WTC11 (cell line): Measurements from ENCODE around the gene P2RX6.
A peak's percentile ranks its signal among the peaks of the same experiment; 100 is the strongest.

Experiments used
- CBFB ChIP-seq: sonication (generic); formaldehyde crosslinking; IDR thresholded peaks from 2 replicates; pipeline ENCODE4 v1.8.1; 2022; ENCODE audit warnings: mild to moderate bottlenecking, low read depth, missing genetic modification reagents
- E2F4 ChIP-seq: sonication (generic); formaldehyde crosslinking; IDR thresholded peaks from 2 replicates; pipeline ENCODE4 v1.8.1; 2022; ENCODE audit warnings: low read depth, mild to moderate bottlenecking, moderate library complexity, missing genetic modification reagents, borderline replicate concordance
- JUN ChIP-seq: sonication (generic); formaldehyde crosslinking; IDR thresholded peaks from 2 replicates; pipeline ENCODE4 v1.8.0; 2023; ENCODE audit warnings: mild to moderate bottlenecking, missing genetic modification reagents
- MAX ChIP-seq: sonication (generic); formaldehyde crosslinking; IDR thresholded peaks from 2 replicates; pipeline ENCODE4 v1.8.0; 2022; ENCODE audit warnings: mild to moderate bottlenecking, missing genetic modification reagents
- MYBL2 ChIP-seq: sonication (generic); formaldehyde crosslinking; IDR thresholded peaks from 2 replicates; pipeline ENCODE4 v1.8.1; 2023; ENCODE audit warnings: mild to moderate bottlenecking, moderate library complexity, missing genetic modification reagents
- ZBTB21 ChIP-seq: sonication (generic); formaldehyde crosslinking; IDR thresholded peaks from 2 replicates; pipeline ENCODE4 v1.8.1; 2023; ENCODE audit warnings: mild to moderate bottlenecking, missing genetic modification reagents, borderline replicate concordance
- ZNF232 ChIP-seq: sonication (generic); formaldehyde crosslinking; IDR thresholded peaks from 2 replicates; pipeline ENCODE4 v1.8.0; 2022; ENCODE audit warnings: mild to moderate bottlenecking, missing genetic modification reagents
- TF ChIP-seq, protein P1 (sequence below): fragments of 250-450 bp; sonication (Bioruptor Pico); conservative IDR thresholded peaks from 2 replicates; pipeline ENCODE4 v1.9.0; 2021; ENCODE audit warnings: mild to moderate bottlenecking
- TF ChIP-seq, protein P2 (sequence below): sonication (generic); formaldehyde crosslinking; IDR thresholded peaks from 2 replicates; pipeline ENCODE4 v1.8.1; 2023; ENCODE audit warnings: mild to moderate bottlenecking, missing genetic modification reagents, moderate library complexity
- TF ChIP-seq, protein P3 (sequence below): fragments of 200-600 bp; IDR thresholded peaks from 2 replicates; pipeline ENCODE4 v1.8.0; 2022; ENCODE audit warnings: antibody characterized with exemption

GRCh38 chr22:21020802-21021429 is 6.0 kb downstream of the P2RX6 start:
- TF ChIP-seq, protein P1, sequence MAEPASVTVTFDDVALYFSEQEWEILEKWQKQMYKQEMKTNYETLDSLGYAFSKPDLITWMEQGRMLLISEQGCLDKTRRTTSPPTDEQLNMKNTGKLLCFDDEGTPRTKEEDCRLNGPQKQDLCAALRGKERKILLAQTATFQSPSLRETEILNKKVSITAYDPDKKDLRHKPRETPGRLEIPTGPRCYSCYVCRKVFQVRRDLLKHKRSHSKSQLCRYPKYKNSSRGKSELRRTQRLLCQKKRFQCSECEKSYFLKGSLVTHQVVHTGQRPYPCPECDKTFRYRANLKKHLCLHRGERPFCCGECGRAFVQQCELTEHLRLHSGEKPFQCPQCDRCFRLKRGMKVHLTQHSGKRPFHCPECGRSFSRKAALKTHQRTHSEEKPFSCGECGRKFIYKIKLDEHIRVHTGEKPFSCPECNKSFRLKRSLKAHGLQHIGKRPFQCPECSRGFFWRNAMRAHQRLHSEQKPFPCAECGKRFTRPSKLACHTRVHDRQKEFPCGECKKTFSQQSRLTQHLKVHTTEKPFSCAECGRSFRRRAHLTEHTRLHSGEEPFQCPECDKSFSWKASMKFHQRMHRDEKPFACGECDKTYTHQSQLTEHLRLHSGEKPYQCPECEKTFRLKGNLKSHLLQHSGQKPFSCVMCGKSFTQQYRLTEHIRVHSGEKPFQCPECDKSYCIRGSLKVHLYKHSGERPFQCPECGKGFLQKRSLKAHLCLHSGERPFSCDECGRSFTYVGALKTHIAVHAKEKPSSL = no peak
- TF ChIP-seq, protein P2, sequence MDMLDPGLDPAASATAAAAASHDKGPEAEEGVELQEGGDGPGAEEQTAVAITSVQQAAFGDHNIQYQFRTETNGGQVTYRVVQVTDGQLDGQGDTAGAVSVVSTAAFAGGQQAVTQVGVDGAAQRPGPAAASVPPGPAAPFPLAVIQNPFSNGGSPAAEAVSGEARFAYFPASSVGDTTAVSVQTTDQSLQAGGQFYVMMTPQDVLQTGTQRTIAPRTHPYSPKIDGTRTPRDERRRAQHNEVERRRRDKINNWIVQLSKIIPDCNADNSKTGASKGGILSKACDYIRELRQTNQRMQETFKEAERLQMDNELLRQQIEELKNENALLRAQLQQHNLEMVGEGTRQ (CRISPR knock-in tag) = no peak
- no peak for TF ChIP-seq E2F4 (CRISPR knock-in tag)
- TF ChIP-seq, protein P3, sequence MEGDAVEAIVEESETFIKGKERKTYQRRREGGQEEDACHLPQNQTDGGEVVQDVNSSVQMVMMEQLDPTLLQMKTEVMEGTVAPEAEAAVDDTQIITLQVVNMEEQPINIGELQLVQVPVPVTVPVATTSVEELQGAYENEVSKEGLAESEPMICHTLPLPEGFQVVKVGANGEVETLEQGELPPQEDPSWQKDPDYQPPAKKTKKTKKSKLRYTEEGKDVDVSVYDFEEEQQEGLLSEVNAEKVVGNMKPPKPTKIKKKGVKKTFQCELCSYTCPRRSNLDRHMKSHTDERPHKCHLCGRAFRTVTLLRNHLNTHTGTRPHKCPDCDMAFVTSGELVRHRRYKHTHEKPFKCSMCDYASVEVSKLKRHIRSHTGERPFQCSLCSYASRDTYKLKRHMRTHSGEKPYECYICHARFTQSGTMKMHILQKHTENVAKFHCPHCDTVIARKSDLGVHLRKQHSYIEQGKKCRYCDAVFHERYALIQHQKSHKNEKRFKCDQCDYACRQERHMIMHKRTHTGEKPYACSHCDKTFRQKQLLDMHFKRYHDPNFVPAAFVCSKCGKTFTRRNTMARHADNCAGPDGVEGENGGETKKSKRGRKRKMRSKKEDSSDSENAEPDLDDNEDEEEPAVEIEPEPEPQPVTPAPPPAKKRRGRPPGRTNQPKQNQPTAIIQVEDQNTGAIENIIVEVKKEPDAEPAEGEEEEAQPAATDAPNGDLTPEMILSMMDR = peak; percentile 52; the same call in 1 of the 2 replicates
- no peak for TF ChIP-seq ZNF232 (CRISPR knock-in tag)
- no peak for TF ChIP-seq CBFB (CRISPR knock-in tag)
- TF ChIP-seq MYBL2 (CRISPR knock-in tag) = no peak
- TF ChIP-seq JUN (CRISPR knock-in tag) = no peak
- no peak for TF ChIP-seq ZBTB21 (CRISPR knock-in tag)
- TF ChIP-seq MAX (CRISPR knock-in tag) = no peak
